SK-N-SH (cell line): ENCODE measurements around the gene PRSS3.

ENCODE experiments used
- EP300 ChIP-seq, 2 experiments: IDR thresholded peaks; 2 replicates each; pipeline versions ENCODE4 v1.4.0 to v1.6.1; 2012; ENCODE audit warnings: borderline replicate concordance in 1 of 2, low read depth in 1 of 2, low read length in 1 of 2
- POLR2AphosphoS5 ChIP-seq: IDR thresholded peaks from 2 replicates; pipeline ENCODE4 v1.6.1; 2012; ENCODE audit warnings: low read depth, low read length
- RAD21 ChIP-seq: IDR thresholded peaks from 2 replicates; pipeline ENCODE4 v1.6.1; 2012; ENCODE audit warnings: mild to moderate bottlenecking, low read length
- REST ChIP-seq: IDR thresholded peaks from 2 replicates; pipeline ENCODE4 v1.6.1; 2012; ENCODE audit warnings: mild to moderate bottlenecking, low read depth, low read length, moderate library complexity
- RXRA ChIP-seq: IDR thresholded peaks from 2 replicates; pipeline ENCODE4 v1.4.0; 2012; ENCODE audit warnings: low read depth, mild to moderate bottlenecking, borderline replicate concordance
- TCF12 ChIP-seq: IDR thresholded peaks from 2 replicates; pipeline ENCODE4 v1.4.0; 2012
- TF ChIP-seq, protein P1 (sequence below): fragments of 200-600 bp; sonication (generic); IDR thresholded peaks from 2 replicates; pipeline ENCODE4 v1.6.1; 2017; ENCODE audit warnings: antibody characterized with exemption, mild to moderate bottlenecking, moderate library complexity

GRCh38 chr9:33785914-33786313 is 9.4 kb upstream of the PRSS3 start:
- TF ChIP-seq POLR2AphosphoS5 (no peak), REST (no peak), EP300 (IDR thresholded peaks at IDR 0.05; ENCODE audit: borderline replicate concordance in 1 of 2, low read depth in 1 of 2, low read length in 1 of 2) (no peak), RAD21 (no peak), RXRA (no peak), TCF12 (no peak)
- TF ChIP-seq, protein P1, sequence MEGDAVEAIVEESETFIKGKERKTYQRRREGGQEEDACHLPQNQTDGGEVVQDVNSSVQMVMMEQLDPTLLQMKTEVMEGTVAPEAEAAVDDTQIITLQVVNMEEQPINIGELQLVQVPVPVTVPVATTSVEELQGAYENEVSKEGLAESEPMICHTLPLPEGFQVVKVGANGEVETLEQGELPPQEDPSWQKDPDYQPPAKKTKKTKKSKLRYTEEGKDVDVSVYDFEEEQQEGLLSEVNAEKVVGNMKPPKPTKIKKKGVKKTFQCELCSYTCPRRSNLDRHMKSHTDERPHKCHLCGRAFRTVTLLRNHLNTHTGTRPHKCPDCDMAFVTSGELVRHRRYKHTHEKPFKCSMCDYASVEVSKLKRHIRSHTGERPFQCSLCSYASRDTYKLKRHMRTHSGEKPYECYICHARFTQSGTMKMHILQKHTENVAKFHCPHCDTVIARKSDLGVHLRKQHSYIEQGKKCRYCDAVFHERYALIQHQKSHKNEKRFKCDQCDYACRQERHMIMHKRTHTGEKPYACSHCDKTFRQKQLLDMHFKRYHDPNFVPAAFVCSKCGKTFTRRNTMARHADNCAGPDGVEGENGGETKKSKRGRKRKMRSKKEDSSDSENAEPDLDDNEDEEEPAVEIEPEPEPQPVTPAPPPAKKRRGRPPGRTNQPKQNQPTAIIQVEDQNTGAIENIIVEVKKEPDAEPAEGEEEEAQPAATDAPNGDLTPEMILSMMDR = peak; percentile 26; the same call in 1 of the 2 replicates
